Mesodermal cell (in vitro differentiated cells): ENCODE data around the gene PSENEN.

ENCODE experiments used
- H3K27ac ChIP-seq: 2 replicates; pipeline ENCODE4 v1.7.0; 2013; ENCODE audit warnings: mild to moderate bottlenecking, low read depth, low read length, moderate library complexity; ENCODE audit not compliant: severe bottlenecking
- H3K36me3 ChIP-seq: 2 replicates; pipeline ENCODE4 v1.7.1; 2013; ENCODE audit warnings: mild to moderate bottlenecking, low read length, moderate library complexity; ENCODE audit not compliant: control insufficient read depth, insufficient read depth
- H3K4me1 ChIP-seq: one replicate; pipeline ENCODE4 v1.7.1; 2013; ENCODE audit warnings: mild to moderate bottlenecking, low read length; ENCODE audit not compliant: insufficient read depth, control insufficient read depth, poor library complexity, severe bottlenecking
- H3K4me3 ChIP-seq: 2 replicates; pipeline ENCODE4 v1.7.0; 2013; ENCODE audit warnings: low read length, control low read depth, mild to moderate bottlenecking; ENCODE audit not compliant: insufficient read depth, poor library complexity, severe bottlenecking; ENCODE audit errors: extremely low read depth
- H3K9me3 ChIP-seq: 2 replicates; pipeline ENCODE4 v1.7.1; 2013; ENCODE audit warnings: mild to moderate bottlenecking, low read length, moderate library complexity; ENCODE audit not compliant: control insufficient read depth
- WGBS, 2 experiments: methylation state at CpG; one replicate each; pipeline ENCODE4 v1.1.5; 2013; ENCODE audit warnings: missing lambda C conversion rate in 2 of 2; ENCODE audit not compliant: insufficient coverage in 2 of 2; 5-methylcytosine and 5-hydroxymethylcytosine counted together

The PSENEN gene

DNA sequence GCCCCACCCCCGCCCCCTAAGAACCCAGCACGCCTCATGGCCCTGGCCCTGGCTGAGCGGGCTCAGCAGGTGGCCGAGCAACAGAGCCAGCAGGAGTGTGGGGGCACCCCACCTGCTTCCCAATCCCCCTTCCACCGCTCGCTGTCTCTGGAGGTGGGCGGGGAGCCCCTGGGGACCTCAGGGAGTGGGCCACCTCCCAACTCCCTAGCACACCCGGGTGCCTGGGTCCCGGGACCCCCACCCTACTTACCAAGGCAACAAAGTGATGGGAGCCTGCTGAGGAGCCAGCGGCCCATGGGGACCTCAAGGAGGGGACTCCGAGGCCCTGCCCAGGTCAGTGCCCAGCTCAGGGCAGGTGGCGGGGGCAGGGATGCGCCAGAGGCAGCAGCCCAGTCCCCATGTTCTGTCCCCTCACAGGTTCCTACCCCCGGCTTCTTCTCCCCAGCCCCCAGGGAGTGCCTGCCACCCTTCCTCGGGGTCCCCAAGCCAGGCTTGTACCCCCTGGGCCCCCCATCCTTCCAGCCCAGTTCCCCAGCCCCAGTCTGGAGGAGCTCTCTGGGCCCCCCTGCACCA lies 41.9 kb downstream of the PSENEN start:
- no peak overlapping the region for H3K27ac ChIP-seq
- H3K4me1 ChIP-seq, result peaks cover 4% of the 10 kb centered on the region
- 92 to 98% methylated on average over 6 to 10 of the region's 15 CpGs for WGBS, 2 experiments
- no peaks in the 10 kb centered on the region for H3K9me3 ChIP-seq
- H3K4me3 ChIP-seq, result no peak overlapping the region
- H3K36me3 ChIP-seq, result peaks cover 12% of the 10 kb centered on the region

GRCh38 chr19:35788205-35788960 lies 42.9 kb downstream of the PSENEN start:
- Histone ChIP-seq H3K9me3 (no peaks in the 10 kb centered on the region), H3K4me3 (no peak overlapping the region), H3K36me3 (peaks cover 8% of the 10 kb centered on the region), H3K4me1 (no peaks in the 10 kb centered on the region), H3K27ac (no peak overlapping the region)
- WGBS, 2 experiments, result 80 to 89% methylated on average over 3 to 4 of the region's 12 CpGs

DNA sequence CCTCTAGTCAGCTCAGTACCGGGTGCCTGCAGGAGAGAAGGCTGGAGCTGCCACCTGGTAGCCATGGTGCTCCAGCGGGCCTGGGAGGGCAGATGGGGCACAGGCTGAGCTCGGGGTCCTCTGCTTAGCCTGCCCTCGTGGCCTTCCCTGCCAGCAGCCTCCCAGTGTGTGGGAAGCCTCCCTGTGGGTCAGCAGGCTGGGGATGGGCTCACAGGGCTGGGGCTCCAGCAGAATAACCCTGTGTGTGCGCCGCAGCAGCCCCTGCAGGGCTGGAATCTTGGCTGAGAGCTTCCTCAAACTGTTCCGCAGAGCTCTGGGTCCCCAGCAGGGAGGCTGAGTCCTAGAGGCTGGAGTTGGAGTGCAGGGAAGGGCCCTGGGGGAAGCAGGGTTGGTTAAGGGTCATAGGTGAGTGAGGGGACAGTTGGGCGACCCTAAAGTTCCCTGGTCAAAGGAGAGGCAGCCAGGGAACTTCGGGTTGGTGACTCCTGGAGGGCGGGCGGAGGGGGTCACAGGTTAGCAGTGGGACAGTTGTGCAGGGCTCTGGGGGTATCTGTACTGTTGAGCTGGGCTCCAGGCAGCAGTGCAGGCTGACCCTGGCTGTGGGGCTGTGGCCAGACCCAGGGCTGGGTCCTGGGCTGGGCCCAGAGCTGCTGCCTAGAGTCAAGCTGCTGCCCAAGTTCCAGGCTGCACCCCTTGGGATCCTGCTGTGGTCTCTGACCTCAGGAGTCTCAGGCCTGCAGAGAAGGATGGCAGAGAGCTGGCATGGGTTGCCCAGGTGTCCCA lies 43.9 kb downstream of the PSENEN start:
- Histone ChIP-seq H3K36me3 (peaks cover 8% of the 10 kb centered on the region), H3K9me3 (no peaks in the 10 kb centered on the region), H3K27ac (no peak overlapping the region), H3K4me3 (no peak overlapping the region), H3K4me1 (no peaks in the 10 kb centered on the region)
- WGBS, 2 experiments, result 84 to 86% methylated on average over 9 to 11 of the region's 11 CpGs

DNA sequence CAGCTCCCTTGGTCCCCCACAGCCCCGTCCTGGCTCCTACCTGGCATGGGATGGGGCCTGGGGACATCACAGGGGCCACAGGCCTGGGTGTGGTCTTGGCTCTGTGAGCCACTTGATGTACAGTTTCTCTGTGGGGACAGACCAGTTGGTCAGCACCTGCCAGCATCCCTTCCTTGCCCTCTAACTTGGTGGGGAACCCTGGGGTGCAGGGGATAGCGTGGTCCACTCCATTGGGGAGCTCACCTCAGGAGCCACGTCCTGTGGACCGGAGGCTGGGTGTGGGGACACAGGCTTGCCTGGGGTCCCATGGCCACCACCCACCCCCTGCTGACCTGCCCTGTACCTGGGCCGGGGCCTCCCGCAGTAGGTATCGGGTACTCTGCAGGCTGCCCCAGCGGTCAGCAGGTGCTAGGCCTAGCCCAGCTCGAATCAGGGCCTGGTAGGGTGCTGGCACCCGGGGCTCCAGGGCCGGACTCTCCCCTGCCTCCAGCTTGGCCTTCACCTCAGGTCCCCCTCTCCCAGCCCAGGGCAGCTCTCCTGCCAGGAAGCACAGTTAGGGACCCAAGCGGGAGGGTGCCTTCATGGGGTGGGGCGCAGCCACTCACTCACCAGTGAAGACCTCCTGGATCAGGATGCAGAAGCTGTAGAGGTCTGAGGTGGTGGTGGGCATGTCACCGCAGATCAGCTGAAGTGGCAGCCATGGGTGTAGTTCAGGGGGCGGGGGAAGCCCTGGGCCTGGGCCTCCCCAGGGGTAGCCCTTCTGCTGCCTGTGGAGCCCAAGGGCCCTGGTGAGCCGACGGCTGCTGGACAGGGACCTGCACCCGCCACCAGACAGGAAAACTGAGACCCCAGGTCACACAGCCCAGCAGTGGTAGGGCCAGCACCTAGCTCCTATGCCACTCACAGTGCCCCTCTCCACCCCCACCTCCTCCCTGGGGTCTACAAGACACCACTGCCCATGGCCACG lies 44.8 kb downstream of the PSENEN start:
- Histone ChIP-seq H3K9me3 (no peaks in the 10 kb centered on the region), H3K4me1 (no peaks in the 10 kb centered on the region), H3K27ac (no peak overlapping the region), H3K4me3 (no peak overlapping the region), H3K36me3 (peaks cover 8% of the 10 kb centered on the region)
- 91% methylated on average over 14 to 16 of the region's 19 CpGs for WGBS, 2 experiments

GRCh38 chr19:35790981-35791813 lies 45.7 kb downstream of the PSENEN start:
- Histone ChIP-seq H3K4me1 (no peaks in the 10 kb centered on the region), H3K36me3 (no peaks in the 10 kb centered on the region), H3K4me3 (no peak overlapping the region), H3K27ac (no peak overlapping the region), H3K9me3 (no peaks in the 10 kb centered on the region)
- 81 to 82% methylated on average over 20 of the region's 20 CpGs for WGBS, 2 experiments

- Histone ChIP-seq H3K9me3 (no peaks in the 10 kb centered on the region), H3K4me1 (no peaks in the 10 kb centered on the region), H3K4me3 (no peak overlapping the region), H3K36me3 (no peaks in the 10 kb centered on the region), H3K27ac (no peak overlapping the region)
- 88 to 100% methylated on average over 6 of the region's 9 CpGs for WGBS, 2 experiments
These were observed 46.4 kb downstream of the PSENEN start for GRCh38 chr19:35791814-35792279.

DNA sequence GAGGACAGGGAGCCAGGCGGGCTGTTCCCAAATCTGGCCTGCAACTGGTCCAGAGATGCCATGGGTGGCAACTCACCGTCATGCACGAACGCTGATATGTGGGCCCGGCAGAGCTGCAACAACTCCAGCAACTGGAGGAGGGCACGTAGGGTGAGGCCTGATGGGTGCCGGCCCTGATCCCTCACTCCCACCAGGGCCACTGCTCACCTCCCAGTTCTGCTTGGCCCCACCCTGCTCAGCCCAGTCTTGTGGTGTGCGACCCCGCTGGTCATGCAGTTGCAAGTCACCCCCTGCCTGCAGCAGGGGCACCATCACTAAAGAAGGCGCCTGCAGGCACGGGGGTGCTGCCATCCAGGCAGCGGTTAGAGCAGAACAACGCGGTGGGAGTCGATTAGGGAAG lies 46.9 kb downstream of the PSENEN start:
- no peak overlapping the region for H3K4me3 ChIP-seq
- no peaks in the 10 kb centered on the region for H3K4me1 ChIP-seq
- WGBS, 2 experiments, result 84 to 89% methylated on average over 15 of the region's 15 CpGs
- H3K36me3 ChIP-seq, result no peaks in the 10 kb centered on the region
- H3K27ac ChIP-seq, result no peak overlapping the region
- no peaks in the 10 kb centered on the region for H3K9me3 ChIP-seq

- Histone ChIP-seq H3K4me3 (no peak overlapping the region), H3K27ac (no peak overlapping the region), H3K36me3 (no peaks in the 10 kb centered on the region), H3K9me3 (no peaks in the 10 kb centered on the region), H3K4me1 (no peaks in the 10 kb centered on the region)
- WGBS, 2 experiments, result 80 to 87% methylated on average over 7 to 8 of the region's 8 CpGs
These were observed 47.4 kb downstream of the PSENEN start for GRCh38 chr19:35792888-35793287.

GRCh38 chr19:35793381-35794165 lies 48.1 kb downstream of the PSENEN start:
- Histone ChIP-seq H3K4me3 (no peak overlapping the region), H3K9me3 (no peaks in the 10 kb centered on the region), H3K4me1 (no peaks in the 10 kb centered on the region), H3K27ac (no peak overlapping the region), H3K36me3 (no peaks in the 10 kb centered on the region)
- 85 to 87% methylated on average over 4 to 7 of the region's 7 CpGs for WGBS, 2 experiments
